ENCODE measurements around the gene APOBEC3G.

APOBEC3G gene

DNA sequence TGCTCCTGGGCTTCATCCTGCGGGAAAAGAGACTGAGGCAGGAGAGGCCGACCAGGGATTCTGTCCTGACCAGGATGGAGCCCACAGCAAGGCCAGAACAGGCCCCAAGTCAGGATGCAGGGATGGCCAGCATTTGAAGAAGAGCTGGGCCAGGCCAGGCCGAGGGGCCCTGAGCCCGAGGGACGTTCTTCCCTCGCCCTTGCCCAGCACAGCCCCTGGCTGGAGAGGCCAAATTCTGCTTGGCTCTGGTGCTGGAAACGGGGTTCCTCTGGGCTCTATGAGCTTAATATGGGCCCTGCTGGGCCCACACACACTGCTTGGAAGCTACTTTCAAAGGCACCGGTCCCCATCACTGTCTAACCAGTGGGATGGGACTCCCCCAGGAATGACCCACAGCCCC is 7.6 kb downstream of the APOBEC3G start:
- Histone ChIP-seq H3K9me3 (replicated peaks in 1 of 2; ENCODE audit: control insufficient read depth in 2 of 2, insufficient read depth in 1 of 2, low read depth in 1 of 2, low read length in 2 of 2) (no peaks in the 10 kb centered on the region), H3K4me1 (ENCODE audit: control insufficient read depth in 2 of 2, insufficient read depth in 1 of 2, low read depth in 1 of 2, low read length in 2 of 2) (peaks cover 6 to 16% of the 10 kb centered on the region in 2 donors), H4K8ac (ENCODE audit: low read depth, low read length) (no peak overlapping the region), H3K14ac (ENCODE audit: low read length) (no peak overlapping the region), H2BK15ac (ENCODE audit: low read length) (peak overlapping the region; percentile 20), H3K27me3 (ENCODE audit: control insufficient read depth in 3 of 3, insufficient read depth in 3 of 3, low read depth in 1 of 3, low read length in 3 of 3) (peaks cover 0 to 24% (median 0%) of the 10 kb centered on the region in 3 experiments), H3K79me1 (ENCODE audit: low read depth, low read length) (no peaks in the 10 kb centered on the region), H3K23ac (ENCODE audit: low read depth, low read length, poor library complexity) (no peak overlapping the region), H4K91ac (ENCODE audit: low read depth, low read length, poor library complexity) (no peak overlapping the region), H3K9ac (ENCODE audit: low read depth, low read length, poor library complexity) (no peak overlapping the region), H3K36me3 (replicated peaks in 1 of 2; ENCODE audit: control insufficient read depth in 2 of 2, insufficient read depth in 2 of 2, low read length in 2 of 2) (no peaks in the 10 kb centered on the region), H3K4ac (ENCODE audit: low read length) (no peak overlapping the region), H3K4me2 (ENCODE audit: insufficient read depth, low read length, poor library complexity, severe bottlenecking) (no peak overlapping the region), H3K18ac (ENCODE audit: low read length) (peak overlapping the region; percentile 44), H2AK5ac (ENCODE audit: low read depth, low read length) (no peak overlapping the region), H2BK5ac (ENCODE audit: low read length) (no peak overlapping the region), H2BK12ac (ENCODE audit: low read length) (peak overlapping the region; percentile 60), H2AFZ (ENCODE audit: low read length) (no peak overlapping the region), H2BK120ac (ENCODE audit: low read depth, low read length) (no peak overlapping the region), H3K27ac (replicated peaks; ENCODE audit: low read length) (no peak overlapping the region), H3K4me3 (ENCODE audit: low read length in 2 of 2) (no peak overlapping the region)
- DNase-seq (ENCODE audit: low spot score): no peak
- no CpG with 5 or more reads among the region's 8 CpGs for WGBS, 2 donors (ENCODE audit: extremely low coverage in 2 of 2, insufficient read length in 2 of 2, insufficient replicate concordance in 1 of 2)

DNA sequence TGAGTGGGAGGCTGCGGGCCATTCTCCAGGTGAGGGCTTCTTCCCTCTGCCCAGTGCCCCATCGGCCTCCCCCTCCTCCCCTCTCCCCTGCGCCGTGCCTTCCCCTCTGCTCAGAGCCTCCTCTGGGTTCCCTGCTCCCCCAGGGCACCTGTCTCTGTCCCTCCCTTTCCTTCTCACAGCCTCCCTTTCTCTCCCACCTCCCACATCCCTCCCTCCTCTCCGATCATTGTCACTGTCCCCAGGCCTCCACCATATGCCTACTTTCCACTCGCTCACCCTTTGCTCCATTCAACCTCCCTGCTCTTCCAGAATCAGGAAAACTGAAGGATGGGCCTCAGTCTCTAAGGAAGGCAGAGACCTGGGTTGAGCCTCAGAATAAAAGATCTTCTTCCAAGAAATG is 10.0 kb downstream of the APOBEC3G start:
- Histone ChIP-seq H2AK5ac (ENCODE audit: low read depth, low read length) (no peak overlapping the region), H2BK12ac (ENCODE audit: low read length) (peak overlapping the region; percentile 46), H3K9ac (ENCODE audit: low read depth, low read length, poor library complexity) (no peak overlapping the region), H3K23ac (ENCODE audit: low read depth, low read length, poor library complexity) (peak overlapping the region; percentile 73), H2BK120ac (ENCODE audit: low read depth, low read length) (no peak overlapping the region), H3K36me3 (replicated peaks in 1 of 2; ENCODE audit: control insufficient read depth in 2 of 2, insufficient read depth in 2 of 2, low read length in 2 of 2) (no peaks in the 10 kb centered on the region), H3K9me3 (replicated peaks in 1 of 2; ENCODE audit: control insufficient read depth in 2 of 2, insufficient read depth in 1 of 2, low read depth in 1 of 2, low read length in 2 of 2) (no peaks in the 10 kb centered on the region), H2BK15ac (ENCODE audit: low read length) (peak overlapping the region; percentile 81), H4K91ac (ENCODE audit: low read depth, low read length, poor library complexity) (no peak overlapping the region), H3K79me1 (ENCODE audit: low read depth, low read length) (no peaks in the 10 kb centered on the region), H3K14ac (ENCODE audit: low read length) (no peak overlapping the region), H3K4me2 (ENCODE audit: insufficient read depth, low read length, poor library complexity, severe bottlenecking) (no peak overlapping the region), H3K4me1 (ENCODE audit: control insufficient read depth in 2 of 2, insufficient read depth in 1 of 2, low read depth in 1 of 2, low read length in 2 of 2) (peaks cover 6 to 16% of the 10 kb centered on the region in 2 donors), H2AFZ (ENCODE audit: low read length) (no peak overlapping the region), H4K8ac (ENCODE audit: low read depth, low read length) (no peak overlapping the region), H3K27me3 (ENCODE audit: control insufficient read depth in 3 of 3, insufficient read depth in 3 of 3, low read depth in 1 of 3, low read length in 3 of 3) (peaks cover 0 to 43% (median 0%) of the 10 kb centered on the region in 3 experiments), H3K18ac (ENCODE audit: low read length) (peak overlapping the region; percentile 83), H2BK5ac (ENCODE audit: low read length) (no peak overlapping the region), H3K4me3 (ENCODE audit: low read length in 2 of 2) (no peak overlapping the region), H3K4ac (ENCODE audit: low read length) (no peak overlapping the region), H3K27ac (replicated peaks; ENCODE audit: low read length) (no peak overlapping the region)
- WGBS, 2 donors (ENCODE audit: extremely low coverage in 2 of 2, insufficient read length in 2 of 2, insufficient replicate concordance in 1 of 2): no CpG with 5 or more reads among the region's 6 CpGs
- no peak for DNase-seq (ENCODE audit: low spot score)

GRCh38 chr22:39087881-39088684 is 11.0 kb downstream of the APOBEC3G start:
- Histone ChIP-seq H2BK5ac (ENCODE audit: low read length) (peak overlapping the region; percentile 79), H3K18ac (ENCODE audit: low read length) (peak overlapping the region; percentile 89), H4K91ac (ENCODE audit: low read depth, low read length, poor library complexity) (no peak overlapping the region), H3K23ac (ENCODE audit: low read depth, low read length, poor library complexity) (no peak overlapping the region), H3K4me3 (ENCODE audit: low read length in 2 of 2) (peak overlapping the region in 1 of 2 donors; percentile 9), H3K4me1 (ENCODE audit: control insufficient read depth in 2 of 2, insufficient read depth in 1 of 2, low read depth in 1 of 2, low read length in 2 of 2) (peaks cover 6 to 16% of the 10 kb centered on the region in 2 donors), H2BK120ac (ENCODE audit: low read depth, low read length) (no peak overlapping the region), H2BK12ac (ENCODE audit: low read length) (peak overlapping the region; percentile 18), H3K9me3 (replicated peaks in 1 of 2; ENCODE audit: control insufficient read depth in 2 of 2, insufficient read depth in 1 of 2, low read depth in 1 of 2, low read length in 2 of 2) (no peaks in the 10 kb centered on the region), H2AFZ (ENCODE audit: low read length) (peak overlapping the region; percentile 87), H3K79me1 (ENCODE audit: low read depth, low read length) (no peaks in the 10 kb centered on the region), H3K27me3 (ENCODE audit: control insufficient read depth in 3 of 3, insufficient read depth in 3 of 3, low read depth in 1 of 3, low read length in 3 of 3) (peaks cover 0 to 51% (median 0%) of the 10 kb centered on the region in 3 experiments), H4K8ac (ENCODE audit: low read depth, low read length) (no peak overlapping the region), H2BK15ac (ENCODE audit: low read length) (peak overlapping the region; percentile 44), H2AK5ac (ENCODE audit: low read depth, low read length) (peak overlapping the region; percentile 51), H3K27ac (replicated peaks; ENCODE audit: low read length) (peak overlapping the region; percentile 61), H3K36me3 (replicated peaks in 1 of 2; ENCODE audit: control insufficient read depth in 2 of 2, insufficient read depth in 2 of 2, low read length in 2 of 2) (no peaks in the 10 kb centered on the region), H3K14ac (ENCODE audit: low read length) (no peak overlapping the region), H3K4ac (ENCODE audit: low read length) (no peak overlapping the region), H3K9ac (ENCODE audit: low read depth, low read length, poor library complexity) (peak overlapping the region; percentile 7), H3K4me2 (ENCODE audit: insufficient read depth, low read length, poor library complexity, severe bottlenecking) (peak overlapping the region; percentile 2)
- 100% methylated on average over 1 to 2 of the region's 18 CpGs for WGBS, 2 donors (ENCODE audit: extremely low coverage in 2 of 2, insufficient read length in 2 of 2, insufficient replicate concordance in 1 of 2)
- DNase-seq (ENCODE audit: low spot score): peak; percentile 44

DNA sequence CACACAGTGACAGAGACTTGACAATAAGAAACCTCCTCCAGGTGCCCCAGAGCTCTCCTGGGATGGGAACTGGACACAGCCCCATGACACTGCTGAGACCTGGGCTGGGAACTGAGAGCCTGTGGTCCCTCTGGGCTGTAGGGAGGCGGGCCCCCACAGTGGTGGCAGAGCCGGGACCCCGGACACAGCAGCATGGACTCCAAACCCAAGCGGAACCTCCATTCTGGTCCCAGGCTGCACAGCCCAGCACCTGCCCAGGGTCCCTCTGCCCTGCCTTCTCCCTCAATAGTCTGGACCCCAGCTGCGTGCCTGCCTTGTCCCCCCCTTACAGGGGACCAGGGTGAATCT is 11.6 kb downstream of the APOBEC3G start:
- Histone ChIP-seq H2AK5ac (ENCODE audit: low read depth, low read length) (peak overlapping the region; percentile 58), H3K4me2 (ENCODE audit: insufficient read depth, low read length, poor library complexity, severe bottlenecking) (no peak overlapping the region), H4K91ac (ENCODE audit: low read depth, low read length, poor library complexity) (no peak overlapping the region), H3K18ac (ENCODE audit: low read length) (peak overlapping the region; percentile 72), H3K23ac (ENCODE audit: low read depth, low read length, poor library complexity) (no peak overlapping the region), H2AFZ (ENCODE audit: low read length) (no peak overlapping the region), H3K4me3 (ENCODE audit: low read length in 2 of 2) (peak overlapping the region in 1 of 2 donors; percentile 9), H2BK12ac (ENCODE audit: low read length) (no peak overlapping the region), H3K79me1 (ENCODE audit: low read depth, low read length) (no peaks in the 10 kb centered on the region), H4K8ac (ENCODE audit: low read depth, low read length) (no peak overlapping the region), H2BK5ac (ENCODE audit: low read length) (no peak overlapping the region), H3K27ac (replicated peaks; ENCODE audit: low read length) (no peak overlapping the region), H3K14ac (ENCODE audit: low read length) (no peak overlapping the region), H3K9ac (ENCODE audit: low read depth, low read length, poor library complexity) (no peak overlapping the region), H3K27me3 (ENCODE audit: control insufficient read depth in 3 of 3, insufficient read depth in 3 of 3, low read depth in 1 of 3, low read length in 3 of 3) (peaks cover 0 to 49% (median 0%) of the 10 kb centered on the region in 3 experiments), H3K4ac (ENCODE audit: low read length) (peak overlapping the region; percentile 7), H3K36me3 (replicated peaks in 1 of 2; ENCODE audit: control insufficient read depth in 2 of 2, insufficient read depth in 2 of 2, low read length in 2 of 2) (no peaks in the 10 kb centered on the region), H2BK120ac (ENCODE audit: low read depth, low read length) (peak overlapping the region; percentile 42), H3K4me1 (ENCODE audit: control insufficient read depth in 2 of 2, insufficient read depth in 1 of 2, low read depth in 1 of 2, low read length in 2 of 2) (peaks cover 6 to 16% of the 10 kb centered on the region in 2 donors), H3K9me3 (replicated peaks in 1 of 2; ENCODE audit: control insufficient read depth in 2 of 2, insufficient read depth in 1 of 2, low read depth in 1 of 2, low read length in 2 of 2) (no peaks in the 10 kb centered on the region), H2BK15ac (ENCODE audit: low read length) (peak overlapping the region; percentile 16)
- DNase-seq (ENCODE audit: low spot score): no peak
- no CpG with 5 or more reads among the region's 5 CpGs for WGBS, 2 donors (ENCODE audit: extremely low coverage in 2 of 2, insufficient read length in 2 of 2, insufficient replicate concordance in 1 of 2)
